ENCODE measurements around the gene IRF6.
A peak's percentile ranks its signal among the peaks of the same experiment; 100 is the strongest.

Gene IRF6

GRCh38 chr1:209770636-209771415 lies 35.1 kb downstream of the IRF6 start:
- Histone ChIP-seq H3K36me3 (ENCODE audit: control insufficient read depth, insufficient read depth, low read length) (peaks cover 9% of the 10 kb centered on the region), H3K27me3 (replicated peaks; ENCODE audit: control insufficient read depth, insufficient read depth, low read length) (no peaks in the 10 kb centered on the region), H3K4me3 (replicated peaks; ENCODE audit: low read depth, low read length) (peak overlapping the region; percentile 66)
- no peak for DNase-seq (ENCODE audit: extremely low read depth, insufficient read length)
- TF ChIP-seq CTCF (IDR thresholded peaks at IDR 0.05; ENCODE audit: insufficient read depth, low read length, poor library complexity, severe bottlenecking) = no peak

- Histone ChIP-seq H3K4me3 (replicated peaks; ENCODE audit: low read depth, low read length) (peak overlapping the region; percentile 66), H3K27me3 (replicated peaks; ENCODE audit: control insufficient read depth, insufficient read depth, low read length) (no peaks in the 10 kb centered on the region), H3K36me3 (ENCODE audit: control insufficient read depth, insufficient read depth, low read length) (peaks cover 3% of the 10 kb centered on the region)
- TF ChIP-seq CTCF (IDR thresholded peaks at IDR 0.05; ENCODE audit: insufficient read depth, low read length, poor library complexity, severe bottlenecking) = no peak
- DNase-seq (ENCODE audit: extremely low read depth, insufficient read length) = no peak
Observed at GRCh38 chr1:209769971-209770370, 36.0 kb downstream of the IRF6 start.

- no peak for TF ChIP-seq CTCF (IDR thresholded peaks at IDR 0.05; ENCODE audit: insufficient read depth, low read length, poor library complexity, severe bottlenecking)
- H3K4me3 ChIP-seq (replicated peaks; ENCODE audit: low read depth, low read length) = peak overlapping the region; percentile 66
- H3K27me3 ChIP-seq (replicated peaks; ENCODE audit: control insufficient read depth, insufficient read depth, low read length) = no peaks in the 10 kb centered on the region
- peak; percentile 48 for DNase-seq (ENCODE audit: extremely low read depth, insufficient read length)
- H3K36me3 ChIP-seq (ENCODE audit: control insufficient read depth, insufficient read depth, low read length) = peaks cover 3% of the 10 kb centered on the region
Observed at GRCh38 chr1:209769171-209769904, 36.6 kb downstream of the IRF6 start.

GRCh38 chr1:209768354-209768774 lies 37.6 kb downstream of the IRF6 start:
- H3K36me3 ChIP-seq (ENCODE audit: control insufficient read depth, insufficient read depth, low read length) = peaks cover 3% of the 10 kb centered on the region
- no peaks in the 10 kb centered on the region for H3K27me3 ChIP-seq (replicated peaks; ENCODE audit: control insufficient read depth, insufficient read depth, low read length)
- no peak for TF ChIP-seq CTCF (IDR thresholded peaks at IDR 0.05; ENCODE audit: insufficient read depth, low read length, poor library complexity, severe bottlenecking)
- peak; percentile 73 for DNase-seq (ENCODE audit: extremely low read depth, insufficient read length)
- peak overlapping the region; percentile 66 for H3K4me3 ChIP-seq (replicated peaks; ENCODE audit: low read depth, low read length)

GRCh38 chr1:209767706-209768105 lies 38.2 kb downstream of the IRF6 start:
- DNase-seq (ENCODE audit: extremely low read depth, insufficient read length) = no peak
- H3K4me3 ChIP-seq (replicated peaks; ENCODE audit: low read depth, low read length) = peak overlapping the region; percentile 66
- H3K27me3 ChIP-seq (replicated peaks; ENCODE audit: control insufficient read depth, insufficient read depth, low read length) = no peaks in the 10 kb centered on the region
- no peak for TF ChIP-seq CTCF (IDR thresholded peaks at IDR 0.05; ENCODE audit: insufficient read depth, low read length, poor library complexity, severe bottlenecking)
- H3K36me3 ChIP-seq (ENCODE audit: control insufficient read depth, insufficient read depth, low read length) = peaks cover 7% of the 10 kb centered on the region

Data from GM06990 (cell line).